Mucosa of descending colon (tissue), 3 donors: ENCODE measurements around the gene RNF212B. TPM values are rescaled to one million over a fixed set of nuclear protein-coding genes. Genes with fewer than 3 reads are reported as not detected.
"Not testable (repeated sequence)": the region's sequence is repeated elsewhere in the genome, so short reads cannot be mapped to it uniquely, and the experiment has no call there.

Source experiments
- ATAC-seq: fragments of 200-7000 bp; cut with Tn5 transposase; one replicate; pipeline ENCODE4 v1.9.1; 2020; ENCODE audit warnings: mild to moderate bottlenecking, moderate library complexity
- DNase-seq, 3 donors: peaks; one replicate each; pipeline ENCODE4 v3.0.0-alpha.2; 2020
- H3K36me3 ChIP-seq: fragments of 200-600 bp; one replicate; pipeline ENCODE4 v1.8.0; 2021; ENCODE audit warnings: low read depth, mild to moderate bottlenecking
- H3K4me1 ChIP-seq: fragments of 200-600 bp; one replicate; pipeline ENCODE4 v1.8.0; 2021; ENCODE audit warnings: low read depth, mild to moderate bottlenecking
- H3K4me3 ChIP-seq: fragments of 200-600 bp; one replicate; pipeline ENCODE4 v1.8.0; 2021; ENCODE audit warnings: mild to moderate bottlenecking
- H3K9me3 ChIP-seq: fragments of 200-600 bp; one replicate; pipeline ENCODE4 v1.8.0; 2021; ENCODE audit warnings: mild to moderate bottlenecking
- intact Hi-C, 2 donors: fragments of 100-400 bp; cut with DNase I in 1 of 2; cut with micrococcal nuclease in 1 of 2; formaldehyde crosslinking; loops; one replicate each; pipeline versions ENCODE4 v1.11.0 to v1.11.1; 2022; cut with DNase I, micrococcal nuclease
- total RNA-seq, 3 donors: library from RNA; stranded (reverse); fragmentation: NEBNext Ultra II Directional in 2 of 3; extraction: Animal tissue kit (Norgen Biotek cat#: 25700) in 2 of 3; gene quantifications; one replicate each; pipeline versions ENCODE4 v1.2.1 to v1.2.4, GENCODE V29; 2021 to 2023
- TF ChIP-seq, protein P1 (sequence below): fragments of 200-600 bp; IDR thresholded peaks from one replicate; pipeline ENCODE4 v1.8.0; 2022; ENCODE audit warnings: antibody characterized with exemption, mild to moderate bottlenecking
- donor health status: DM: no; HTN: no; CAD: no; lungs with moderate emphysema.
- donor health status: DM: no; HTN: no; CAD: no.
- donor health status: DM: no; HTN: yes; CAD: no.

Gene RNF212B
- total RNA-seq, 3 donors from 2014 or later: not detected

DNA sequence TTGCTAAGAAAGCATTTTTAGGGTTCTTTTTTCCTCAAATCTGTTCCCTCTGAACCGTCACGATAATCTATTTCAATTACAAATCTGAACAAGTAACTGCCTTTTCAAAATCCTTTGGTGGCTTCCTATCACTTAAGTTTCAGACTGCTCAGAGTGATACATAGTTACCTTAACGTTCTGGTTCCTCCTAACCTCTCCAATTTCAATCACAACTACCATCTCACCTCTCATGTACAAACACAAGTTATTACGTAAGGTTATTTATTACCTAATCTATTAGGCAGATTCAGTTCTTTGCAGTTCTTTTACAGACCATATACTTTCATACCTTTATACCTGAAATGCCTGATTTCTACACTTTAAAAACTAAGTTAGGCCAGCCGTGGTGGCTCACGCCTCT lies 12.1 kb downstream of the RNF212B start:
- no peak for DNase-seq
- TF ChIP-seq, protein P1, sequence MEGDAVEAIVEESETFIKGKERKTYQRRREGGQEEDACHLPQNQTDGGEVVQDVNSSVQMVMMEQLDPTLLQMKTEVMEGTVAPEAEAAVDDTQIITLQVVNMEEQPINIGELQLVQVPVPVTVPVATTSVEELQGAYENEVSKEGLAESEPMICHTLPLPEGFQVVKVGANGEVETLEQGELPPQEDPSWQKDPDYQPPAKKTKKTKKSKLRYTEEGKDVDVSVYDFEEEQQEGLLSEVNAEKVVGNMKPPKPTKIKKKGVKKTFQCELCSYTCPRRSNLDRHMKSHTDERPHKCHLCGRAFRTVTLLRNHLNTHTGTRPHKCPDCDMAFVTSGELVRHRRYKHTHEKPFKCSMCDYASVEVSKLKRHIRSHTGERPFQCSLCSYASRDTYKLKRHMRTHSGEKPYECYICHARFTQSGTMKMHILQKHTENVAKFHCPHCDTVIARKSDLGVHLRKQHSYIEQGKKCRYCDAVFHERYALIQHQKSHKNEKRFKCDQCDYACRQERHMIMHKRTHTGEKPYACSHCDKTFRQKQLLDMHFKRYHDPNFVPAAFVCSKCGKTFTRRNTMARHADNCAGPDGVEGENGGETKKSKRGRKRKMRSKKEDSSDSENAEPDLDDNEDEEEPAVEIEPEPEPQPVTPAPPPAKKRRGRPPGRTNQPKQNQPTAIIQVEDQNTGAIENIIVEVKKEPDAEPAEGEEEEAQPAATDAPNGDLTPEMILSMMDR: no peak
- H3K36me3 ChIP-seq: no peaks in the 10 kb centered on the region
- H3K9me3 ChIP-seq: no peaks in the 10 kb centered on the region
- no peak for ATAC-seq
- intact Hi-C loops: no loop called here
- no peak overlapping the region for H3K4me3 ChIP-seq
- peaks cover 3% of the 10 kb centered on the region for H3K4me1 ChIP-seq

DNA sequence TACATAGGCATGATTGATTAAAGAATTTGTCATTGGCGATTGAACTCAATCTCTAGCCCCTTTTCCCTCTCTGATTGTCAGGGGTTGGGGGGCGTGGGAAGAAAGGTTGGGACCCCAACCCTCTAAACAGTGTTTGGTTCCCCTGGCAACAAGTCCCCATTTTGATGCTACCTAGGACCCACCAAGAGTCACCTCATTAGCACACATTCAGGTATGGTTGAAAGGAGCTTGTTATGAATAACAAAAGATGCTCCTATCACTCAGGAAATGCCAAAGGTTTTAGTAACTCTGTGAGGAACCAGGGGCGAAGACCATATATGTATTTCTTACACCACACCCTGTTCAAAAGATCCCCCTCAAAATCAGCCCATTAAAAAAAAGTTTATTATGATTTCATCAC lies 14.3 kb downstream of the RNF212B start:
- no peaks in the 10 kb centered on the region for H3K36me3 ChIP-seq
- intact Hi-C loops: no loop called here
- no peak for ATAC-seq
- DNase-seq: no peak
- no peak overlapping the region for H3K4me3 ChIP-seq
- no peaks in the 10 kb centered on the region for H3K9me3 ChIP-seq
- TF ChIP-seq, protein P1: no peak
- H3K4me1 ChIP-seq: no peaks in the 10 kb centered on the region

DNA sequence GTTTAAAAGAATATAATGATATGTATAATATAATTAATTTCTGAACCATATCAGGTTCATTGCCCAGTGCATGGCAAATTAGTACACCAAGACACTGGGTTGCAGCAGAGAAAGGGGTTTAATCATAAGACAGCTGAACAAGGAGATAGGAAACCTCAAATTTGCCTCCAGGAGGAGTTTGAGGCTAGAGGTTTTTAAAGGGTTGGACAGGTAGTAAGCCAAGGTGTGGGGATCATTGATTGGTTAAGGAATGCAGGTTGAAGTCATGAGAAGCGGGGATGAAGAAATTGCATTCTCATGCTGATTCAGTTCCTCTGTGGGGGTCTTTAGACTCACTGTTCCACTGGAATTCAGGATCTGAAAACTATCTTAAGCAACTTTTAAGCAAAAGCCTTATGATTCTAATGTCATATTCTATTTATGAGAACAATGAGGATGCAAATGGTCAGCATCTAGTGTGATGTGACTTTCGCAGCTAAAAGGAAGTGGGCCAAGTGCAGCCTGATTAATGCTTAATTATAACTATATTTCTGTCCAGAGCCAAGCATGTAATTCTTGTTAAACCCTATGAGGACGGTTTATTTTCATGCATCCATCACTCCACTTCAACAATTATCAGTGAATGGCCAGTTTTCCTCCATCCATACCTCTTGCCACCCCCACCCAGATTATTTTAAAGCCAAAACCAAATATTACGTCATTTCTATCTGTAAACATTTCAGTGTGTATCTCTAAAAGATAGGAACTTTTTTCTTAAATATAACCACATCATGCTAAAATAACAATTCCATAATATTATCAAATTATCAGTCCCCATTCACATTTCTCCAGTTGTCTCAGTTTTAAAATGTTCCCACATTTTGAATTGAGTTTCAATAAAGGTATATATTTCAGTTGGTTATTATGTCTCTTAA lies 14.9 kb downstream of the RNF212B start:
- no peaks in the 10 kb centered on the region for H3K9me3 ChIP-seq
- no peaks in the 10 kb centered on the region for H3K36me3 ChIP-seq
- TF ChIP-seq, protein P1: no peak
- DNase-seq (no peak), ATAC-seq (no peak)
- no peak overlapping the region for H3K4me3 ChIP-seq
- intact Hi-C loops: no loop called here
- H3K4me1 ChIP-seq: no peaks in the 10 kb centered on the region

DNA sequence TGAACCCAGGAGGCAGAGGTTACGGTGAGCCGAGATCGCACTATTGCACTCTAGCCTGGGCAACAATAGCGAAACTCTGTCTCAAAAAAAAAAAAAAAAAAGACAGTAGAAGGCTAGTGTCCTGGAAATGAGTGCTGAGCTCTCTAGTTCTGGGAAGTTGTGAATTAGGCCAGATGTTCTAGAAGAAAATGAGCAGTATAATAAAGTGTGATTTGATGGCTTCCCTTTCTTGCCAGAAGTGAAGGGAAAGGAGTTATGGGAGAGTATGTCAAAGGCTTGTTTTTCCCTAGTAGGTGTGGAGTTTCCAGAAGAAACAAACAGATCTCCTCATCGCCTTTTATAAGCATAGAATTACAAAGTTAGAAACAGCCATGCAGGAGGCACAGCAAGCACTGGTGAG lies 20.5 kb downstream of the RNF212B start:
- DNase-seq: no peak
- Histone ChIP-seq H3K4me1 (no peaks in the 10 kb centered on the region), H3K4me3 (no peak overlapping the region), H3K36me3 (no peaks in the 10 kb centered on the region), H3K9me3 (no peaks in the 10 kb centered on the region)
- intact Hi-C loops: no loop called here
- no peak for ATAC-seq
- TF ChIP-seq, protein P1: no peak

DNA sequence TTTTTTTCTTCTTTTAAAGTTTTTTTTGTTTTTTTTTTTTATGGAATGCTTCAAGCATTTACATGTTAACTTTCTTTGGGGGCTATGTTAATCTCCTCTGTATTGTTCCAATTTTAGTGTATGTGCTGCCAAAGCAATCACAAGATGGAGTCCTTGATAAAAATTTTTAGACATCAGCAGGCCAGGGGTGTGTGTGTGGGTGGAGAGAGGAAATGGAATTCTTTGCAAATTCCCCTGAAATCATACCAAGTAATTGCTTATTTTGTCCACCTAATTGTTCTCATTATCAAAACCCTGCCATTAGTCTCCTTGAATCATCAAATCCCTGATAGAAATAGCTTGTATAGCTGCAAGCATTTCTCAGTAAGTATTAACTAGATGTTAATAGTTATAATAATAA lies 21.7 kb downstream of the RNF212B start:
- intact Hi-C loops: no loop called here
- DNase-seq (no peak), ATAC-seq (no peak)
- Histone ChIP-seq H3K36me3 (no peaks in the 10 kb centered on the region), H3K4me3 (no peak overlapping the region), H3K9me3 (no peaks in the 10 kb centered on the region), H3K4me1 (no peaks in the 10 kb centered on the region)
- TF ChIP-seq, protein P1: no peak

DNA sequence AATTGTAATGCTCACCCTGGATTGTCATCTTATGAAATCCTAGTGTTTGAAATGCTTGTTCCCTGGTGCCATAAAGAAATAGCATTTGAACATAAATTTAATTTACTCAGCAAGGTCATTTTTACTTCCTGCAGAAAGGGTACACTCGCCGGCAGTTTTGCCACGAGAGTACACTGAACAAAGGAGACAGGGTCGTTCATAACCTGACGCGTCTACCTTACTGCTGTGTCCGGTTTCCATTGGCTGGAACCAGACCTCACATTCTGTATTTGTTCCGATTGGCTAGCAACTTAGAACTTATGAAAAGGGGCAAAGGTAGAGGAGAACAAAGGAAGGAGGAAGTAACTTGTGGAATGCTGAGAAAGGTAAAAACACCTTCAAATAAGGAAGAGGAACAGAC lies 23.1 kb downstream of the RNF212B start:
- H3K4me1 ChIP-seq, intact Hi-C loops, H3K4me3 ChIP-seq, H3K9me3 ChIP-seq, H3K36me3 ChIP-seq: not testable (repeated sequence)
- ATAC-seq: peak; percentile 24
- DNase-seq: peak in 1 of 3 donors; percentile 27
